SU-DHL-6 (cell line): ENCODE data around the gene CDC42EP1.

ENCODE experiments used
- H2AFZ ChIP-seq: fragments of 200-600 bp; sonication (generic); 2 replicates; pipeline ENCODE4 v1.6.1; 2014; ENCODE audit warnings: low read depth, mild to moderate bottlenecking, moderate library complexity, mixed read lengths, antibody characterized with exemption, low read length; ENCODE audit not compliant: severe bottlenecking
- H3F3A ChIP-seq: fragments of 200-600 bp; shearing (Covaris generic); 2 replicates; pipeline ENCODE4 v1.6.0; 2016; ENCODE audit warnings: antibody characterized with exemption, mild to moderate bottlenecking; ENCODE audit not compliant: insufficient read depth
- H3K27ac ChIP-seq: fragments of 200-600 bp; sonication (generic); 2 replicates; pipeline ENCODE4 v1.5.1; 2016; ENCODE audit warnings: low read depth, mild to moderate bottlenecking, low read length, moderate library complexity, mixed read lengths
- H3K27me3 ChIP-seq: fragments of 200-600 bp; sonication (generic), shearing (Covaris generic); 2 replicates; pipeline ENCODE4 v1.6.0; 2014; ENCODE audit warnings: mild to moderate bottlenecking, low read length
- H3K36me3 ChIP-seq: fragments of 200-600 bp; sonication (generic); 2 replicates; pipeline ENCODE4 v1.6.1; 2014; ENCODE audit warnings: mild to moderate bottlenecking, low read length, mixed read lengths
- H3K4me2 ChIP-seq: fragments of 300-600, 200-600 bp; shearing (Covaris generic), sonication (generic); 2 replicates; pipeline ENCODE4 v1.6.0; 2014; ENCODE audit warnings: low read length, low read depth, mild to moderate bottlenecking; ENCODE audit not compliant: poor library complexity, severe bottlenecking
- H3K4me3 ChIP-seq: fragments of 200-600 bp; sonication (generic); 2 replicates; pipeline ENCODE4 v1.5.1; 2014; ENCODE audit warnings: antibody characterized with exemption, low read length, mild to moderate bottlenecking, mixed read lengths; ENCODE audit not compliant: insufficient read depth, poor library complexity, severe bottlenecking
- H3K79me2 ChIP-seq: fragments of 200-600 bp; sonication (generic); 2 replicates; pipeline ENCODE4 v1.6.1; 2014; ENCODE audit warnings: mild to moderate bottlenecking, low read length, moderate library complexity; ENCODE audit not compliant: insufficient read depth
- H3K9ac ChIP-seq: fragments of 200-600 bp; sonication (generic); 2 replicates; pipeline ENCODE4 v1.7.0; 2014; ENCODE audit warnings: mild to moderate bottlenecking, low read length
- H3K9me2 ChIP-seq: fragments of 200-600 bp; sonication (generic); replicated peaks from 2 replicates; pipeline ENCODE4 v1.6.1; 2014; ENCODE audit warnings: low read length; ENCODE audit not compliant: insufficient read depth
- H3K9me3 ChIP-seq: fragments of 200-600 bp; sonication (generic); 2 replicates; pipeline ENCODE4 v1.6.1; 2014; ENCODE audit warnings: low read length, mixed read lengths; ENCODE audit not compliant: insufficient read depth
- H4K20me1 ChIP-seq: fragments of 200-600 bp; sonication (generic); 2 replicates; pipeline ENCODE4 v1.6.1; 2014; ENCODE audit warnings: low read depth, mild to moderate bottlenecking, antibody characterized with exemption, low read length, moderate library complexity, mixed read lengths
- CTCF ChIP-seq: fragments of 200-600 bp; sonication (generic); IDR thresholded peaks from one replicate; pipeline ENCODE4 v1.5.1; 2017; ENCODE audit warnings: antibody characterized with exemption, mild to moderate bottlenecking, low read length, moderate library complexity; ENCODE audit not compliant: insufficient read depth, poor library complexity, severe bottlenecking
- EZH2phosphoT487 ChIP-seq: fragments of 200-600 bp; sonication (generic), shearing (Covaris generic); conservative IDR thresholded peaks from 2 replicates; pipeline ENCODE4 v1.6.1; 2018; ENCODE audit warnings: mild to moderate bottlenecking, antibody characterized with exemption, low read length, moderate library complexity, mixed read lengths

The CDC42EP1 gene

GRCh38 chr22:37542959-37543358, 17.3 kb upstream of the CDC42EP1 start:
- no peak for TF ChIP-seq CTCF
- Histone ChIP-seq H3K9ac (no peak overlapping the region), H2AFZ (no peak overlapping the region), H3K27me3 (no peaks in the 10 kb centered on the region), H3F3A (no peaks in the 10 kb centered on the region), H3K79me2 (no peaks in the 10 kb centered on the region), H3K9me2 (no peaks in the 10 kb centered on the region), H3K36me3 (no peaks in the 10 kb centered on the region), H3K4me3 (no peak overlapping the region), H4K20me1 (no peaks in the 10 kb centered on the region), H3K4me2 (no peak overlapping the region), H3K9me3 (no peaks in the 10 kb centered on the region), H3K27ac (no peak overlapping the region)

- no peak overlapping the region for H3K27ac ChIP-seq
- no peaks in the 10 kb centered on the region for H3F3A ChIP-seq
- H3K9ac ChIP-seq: no peak overlapping the region
These were observed 15.2 kb upstream of the CDC42EP1 start for GRCh38 chr22:37544955-37545702.

DNA sequence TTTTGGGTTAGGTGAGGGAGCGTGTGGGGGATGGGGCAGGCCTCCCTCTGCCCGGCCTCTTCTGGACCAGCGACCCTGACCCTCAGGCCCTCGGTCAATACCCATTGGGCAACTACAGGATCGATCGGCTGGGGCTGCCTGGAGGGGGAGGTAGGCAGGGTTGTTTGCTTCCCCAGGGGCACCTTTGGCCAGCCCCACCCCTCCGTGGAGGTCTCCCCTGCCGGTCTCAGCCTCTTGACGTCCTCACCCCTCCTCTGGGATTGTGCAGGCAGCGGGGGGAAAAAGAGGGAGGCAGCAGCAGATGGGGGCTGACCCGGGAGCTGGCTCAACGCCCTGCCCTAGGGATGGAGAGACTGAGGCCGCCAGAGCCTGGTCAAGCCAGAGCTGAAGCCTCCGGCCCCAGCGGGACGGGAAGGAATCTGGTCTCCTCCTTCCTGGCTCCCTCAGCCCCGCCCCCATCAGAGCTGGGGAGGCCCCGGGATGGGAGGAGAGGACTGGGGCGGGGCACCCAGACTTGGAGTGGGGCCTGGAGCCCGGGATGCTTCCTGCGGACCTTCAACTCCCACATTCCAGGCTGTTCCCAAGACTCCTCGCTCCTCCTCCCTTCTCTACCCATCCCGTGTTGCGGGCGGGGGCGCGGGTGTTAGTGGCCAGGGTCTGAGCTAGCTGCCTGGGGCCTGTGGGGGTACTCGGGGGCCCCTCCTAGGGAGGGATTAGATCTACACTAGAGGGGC, 14.4 kb upstream of the CDC42EP1 start:
- H3K4me3 ChIP-seq: no peak overlapping the region
- H2AFZ ChIP-seq: no peak overlapping the region
- H3F3A ChIP-seq: no peaks in the 10 kb centered on the region
- no peaks in the 10 kb centered on the region for H4K20me1 ChIP-seq
- H3K9me2 ChIP-seq: no peaks in the 10 kb centered on the region
- no peak overlapping the region for H3K27ac ChIP-seq
- H3K9ac ChIP-seq: no peak overlapping the region
- no peaks in the 10 kb centered on the region for H3K79me2 ChIP-seq
- TF ChIP-seq EZH2phosphoT487: no peak
- TF ChIP-seq CTCF: no peak
- no peaks in the 10 kb centered on the region for H3K27me3 ChIP-seq
- no peak overlapping the region for H3K4me2 ChIP-seq
- H3K36me3 ChIP-seq: no peaks in the 10 kb centered on the region
- no peaks in the 10 kb centered on the region for H3K9me3 ChIP-seq

More at GRCh38 chr22:37544955-37545702, 15.2 kb upstream of the CDC42EP1 start:
- H3K9me2 ChIP-seq: no peaks in the 10 kb centered on the region
- no peaks in the 10 kb centered on the region for H3K27me3 ChIP-seq
- no peak overlapping the region for H3K4me2 ChIP-seq
- no peaks in the 10 kb centered on the region for H3K36me3 ChIP-seq
- TF ChIP-seq EZH2phosphoT487: no peak
- TF ChIP-seq CTCF: peak; percentile 16
- no peaks in the 10 kb centered on the region for H3K79me2 ChIP-seq
- no peaks in the 10 kb centered on the region for H4K20me1 ChIP-seq
- no peaks in the 10 kb centered on the region for H3K9me3 ChIP-seq
- H3K4me3 ChIP-seq: no peak overlapping the region
- H2AFZ ChIP-seq: no peak overlapping the region
